Activated naive CD4-positive, alpha-beta T cell treated with anti-CD3 and anti-CD28 coated beads, Interleukin-2, amount 50 U/mL, for 16 hours (primary cell): ENCODE results near the gene SDC1.

Experiments used
- DNase-seq: peaks from one replicate; pipeline ENCODE4 v3.0.0-alpha.2; 2020

The SDC1 gene

GRCh38 chr2:20226152-20226545 lies 1.2 kb upstream of the SDC1 start:
- no peak for DNase-seq

- DNase-seq = peak; percentile 32
These were observed 593 bp upstream of the SDC1 start for GRCh38 chr2:20225294-20226151.

- no peak for DNase-seq
These were observed 690 bp downstream of the SDC1 start for GRCh38 chr2:20224164-20224715.

GRCh38 chr2:20223407-20224163 lies 1.3 kb downstream of the SDC1 start:
- no peak for DNase-seq

GRCh38 chr2:20222769-20223406 lies 2.0 kb downstream of the SDC1 start:
- DNase-seq = no peak

GRCh38 chr2:20222014-20222768 lies 2.7 kb downstream of the SDC1 start:
- no peak for DNase-seq

GRCh38 chr2:20221555-20221973 lies 3.4 kb downstream of the SDC1 start:
- DNase-seq = no peak

- no peak for DNase-seq
These were observed 4.0 kb downstream of the SDC1 start for GRCh38 chr2:20220806-20221554.

- no peak for DNase-seq
These were observed 5.1 kb downstream of the SDC1 start for GRCh38 chr2:20219763-20220380.

GRCh38 chr2:20218331-20219320 lies 6.3 kb downstream of the SDC1 start:
- DNase-seq = no peak

GRCh38 chr2:20217041-20217970 lies 7.6 kb downstream of the SDC1 start:
- DNase-seq = no peak

GRCh38 chr2:20216130-20217025 lies 8.6 kb downstream of the SDC1 start:
- DNase-seq = no peak

GRCh38 chr2:20215183-20216040 lies 9.5 kb downstream of the SDC1 start:
- DNase-seq = no peak

- DNase-seq = no peak
These were observed 10.3 kb downstream of the SDC1 start for GRCh38 chr2:20214566-20215182.

GRCh38 chr2:20213651-20214565 lies 11.0 kb downstream of the SDC1 start:
- no peak for DNase-seq
